Testis (tissue), 3 donors: Measurements from ENCODE around the gene ARID1A. TPM values are rescaled to one million over a fixed set of nuclear protein-coding genes. Genes with fewer than 3 reads are reported as not detected.

Experiments
- DNase-seq: peaks from one replicate; pipeline ENCODE4 v3.0.0-alpha.2; 2019
- H3K27ac ChIP-seq, 2 donors: fragments of 200-600 bp; sonication (generic); one replicate each; pipeline ENCODE4 v1.5.1; 2019
- H3K27me3 ChIP-seq: fragments of 200-600 bp; sonication (generic); one replicate; pipeline ENCODE4 v1.5.1; 2019
- H3K36me3 ChIP-seq: fragments of 200-600 bp; sonication (generic); one replicate; pipeline ENCODE4 v1.5.1; 2017; ENCODE audit warnings: low read depth; ENCODE audit errors: missing control alignments
- H3K4me1 ChIP-seq: fragments of 200-600 bp; sonication (generic); one replicate; pipeline ENCODE4 v1.5.1; 2019
- H3K4me3 ChIP-seq, 2 donors: fragments of 200-600 bp; sonication (generic); one replicate each; pipeline ENCODE4 v1.5.1; 2017 to 2019
- H3K9me3 ChIP-seq: fragments of 200-600 bp; sonication (generic); one replicate; pipeline ENCODE4 v1.5.1; 2017
- CTCF ChIP-seq, 3 experiments: fragments of 450-650 bp in 2 of 3; fragments of 200-600 bp in 1 of 3; sonication (generic) in 1 of 3; IDR thresholded peaks; one replicate each; pipeline ENCODE4 v1.5.1; 2016 to 2019; ENCODE audit warnings: antibody characterized with exemption in 3 of 3, mild to moderate bottlenecking in 2 of 3, moderate library complexity in 1 of 3
- POLR2A ChIP-seq: fragments of 450-650 bp; IDR thresholded peaks from one replicate; pipeline ENCODE4 v1.6.1; 2017; ENCODE audit warnings: antibody characterized with exemption, mild to moderate bottlenecking, moderate library complexity
- WGBS, 2 donors: methylation state at CpG; one replicate each; pipeline ENCODE4 v1.1.5; 2018; 5-methylcytosine and 5-hydroxymethylcytosine counted together
- intact Hi-C: fragments of 100-400 bp; cut with DNase I; formaldehyde crosslinking; loops from one replicate; pipeline ENCODE4 v1.15.1; 2023; ENCODE audit warnings: low total_unique reads
- polyA plus RNA-seq: library from polyadenylated mRNA; stranded (reverse); fragments of 350-450 nt; fragmentation: Illumina TruSeq; extraction: RNeasy Lipid Tissue Mini Kit (QIAGEN cat#74804); gene quantifications from one replicate; pipeline ENCODE4 v1.2.3, GENCODE V29; 2014; ENCODE audit warnings: low read depth, low replicate concordance; ENCODE audit not compliant: insufficient read depth
- total RNA-seq, 2 donors: library from RNA; depleted of rRNA; stranded (reverse); fragments of >200 nt; gene quantifications; one replicate each; pipeline ENCODE4 v1.2.3, GENCODE V29; 2016

ARID1A gene
- total and polyA plus RNA-seq, 3 donors from 2014 or later = 53.7 to 119 (median 106) TPM

DNA sequence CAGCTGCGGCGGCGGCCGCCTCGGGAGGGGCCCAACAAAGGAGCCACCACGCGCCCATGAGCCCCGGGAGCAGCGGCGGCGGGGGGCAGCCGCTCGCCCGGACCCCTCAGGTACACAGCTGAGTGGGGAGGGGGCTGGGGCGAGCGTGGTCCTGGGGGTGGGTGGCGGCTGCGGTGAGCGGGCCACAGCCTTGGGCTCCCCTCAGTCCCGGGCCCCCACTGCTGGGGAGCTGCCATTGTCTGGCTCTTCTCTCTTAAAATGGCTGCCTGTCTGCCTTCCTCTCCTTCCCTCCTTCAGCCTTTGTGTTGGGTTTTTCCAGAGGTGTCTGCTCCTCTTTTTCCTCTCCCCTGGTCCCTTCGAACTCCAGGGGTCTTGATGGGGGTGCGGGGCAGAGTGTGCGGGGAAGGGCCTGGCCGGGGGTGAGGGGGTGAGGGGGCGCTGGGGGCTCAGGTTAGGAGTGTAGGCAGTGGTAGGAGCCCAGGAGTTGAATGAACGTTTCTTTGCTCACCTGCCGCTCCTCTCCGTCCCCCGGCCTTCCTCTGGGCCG, 1.7 kb downstream of the ARID1A start:
- no peaks in the 10 kb centered on the region for H3K27me3 ChIP-seq
- H3K27ac ChIP-seq = peak overlapping the region; percentile 97 to 99
- no peaks in the 10 kb centered on the region for H3K9me3 ChIP-seq
- intact Hi-C loops = loop anchor here (5.0 kb wide), 1 partner anchor 90 kb away; the partner anchor contains the start of gene PIGV
- DNase-seq = peak; percentile 22
- 0% methylated on average over 5 to 25 of the region's 30 CpGs for WGBS, 2 donors
- TF ChIP-seq CTCF (IDR thresholded peaks at IDR 0.05) (no peak), POLR2A (no peak)
- peak overlapping the region; percentile 98 to 99 for H3K4me3 ChIP-seq
- H3K4me1 ChIP-seq = peaks cover 58% of the 10 kb centered on the region
- H3K36me3 ChIP-seq = no peaks in the 10 kb centered on the region

DNA sequence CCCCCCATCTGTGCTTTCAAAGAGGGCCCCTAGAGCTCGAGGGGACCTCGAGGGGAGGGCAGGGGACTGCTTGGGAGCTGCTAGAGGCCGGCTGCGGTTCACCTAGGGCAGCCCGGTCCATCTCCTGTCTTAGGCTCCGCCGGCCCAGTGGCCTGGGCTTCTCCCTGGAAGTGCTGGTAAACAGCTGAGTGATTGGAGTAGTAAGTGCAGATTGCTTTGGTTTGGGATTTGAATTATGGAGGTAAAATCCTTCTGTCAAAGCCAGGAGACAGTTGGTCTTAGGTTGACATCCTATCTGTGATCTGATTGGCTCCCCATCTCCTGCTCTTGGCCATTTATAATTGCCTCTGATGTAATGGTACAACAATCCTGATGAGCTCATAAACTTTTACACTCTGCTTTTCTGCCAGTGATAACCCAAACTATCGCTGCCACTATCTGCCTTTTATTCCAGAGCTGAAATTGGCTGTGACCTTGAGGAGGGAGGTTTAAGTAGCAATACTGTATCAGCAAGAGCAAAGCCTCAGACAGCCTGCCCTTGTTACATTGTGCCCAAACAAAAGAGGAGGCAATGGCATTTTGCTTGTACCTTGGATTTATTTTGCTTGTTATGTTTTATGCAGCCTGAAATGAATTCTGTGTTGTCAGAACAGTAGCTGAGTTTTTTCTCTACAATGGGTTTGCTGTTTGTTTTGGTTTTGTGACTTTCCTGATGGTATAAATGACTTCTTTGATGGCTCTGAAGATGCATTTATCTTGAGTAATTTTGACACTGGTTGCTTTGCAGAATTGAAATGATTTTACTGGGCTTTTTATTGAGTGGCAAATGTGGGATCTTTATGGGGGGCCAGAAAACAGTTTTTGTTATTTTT, 2.4 kb downstream of the ARID1A start:
- H3K4me3 ChIP-seq = peak overlapping the region; percentile 98 to 99
- peak overlapping the region; percentile 97 to 99 for H3K27ac ChIP-seq
- TF ChIP-seq POLR2A (peak; percentile 16), CTCF (IDR thresholded peaks at IDR 0.05) (no peak)
- 0% methylated on average over 4 to 8 of the region's 8 CpGs for WGBS, 2 donors
- no peaks in the 10 kb centered on the region for H3K36me3 ChIP-seq
- peak; percentile 85 for DNase-seq
- no peaks in the 10 kb centered on the region for H3K9me3 ChIP-seq
- H3K27me3 ChIP-seq = no peaks in the 10 kb centered on the region
- peaks cover 64% of the 10 kb centered on the region for H3K4me1 ChIP-seq
- intact Hi-C loops = loop anchor here (5.0 kb wide), 1 partner anchor 89 kb away; the partner anchor contains the start of gene PIGV

- Histone ChIP-seq H3K36me3 (no peaks in the 10 kb centered on the region), H3K27ac (no peak overlapping the region), H3K4me1 (peaks cover 49% of the 10 kb centered on the region), H3K27me3 (no peaks in the 10 kb centered on the region), H3K9me3 (no peaks in the 10 kb centered on the region), H3K4me3 (no peak overlapping the region)
- intact Hi-C loops = no loop called here
- no peak for DNase-seq
- TF ChIP-seq CTCF (IDR thresholded peaks at IDR 0.05) = no peak
- TF ChIP-seq POLR2A = no peak
Observed at GRCh38 chr1:26700711-26701110, 4.9 kb downstream of the ARID1A start.

DNA sequence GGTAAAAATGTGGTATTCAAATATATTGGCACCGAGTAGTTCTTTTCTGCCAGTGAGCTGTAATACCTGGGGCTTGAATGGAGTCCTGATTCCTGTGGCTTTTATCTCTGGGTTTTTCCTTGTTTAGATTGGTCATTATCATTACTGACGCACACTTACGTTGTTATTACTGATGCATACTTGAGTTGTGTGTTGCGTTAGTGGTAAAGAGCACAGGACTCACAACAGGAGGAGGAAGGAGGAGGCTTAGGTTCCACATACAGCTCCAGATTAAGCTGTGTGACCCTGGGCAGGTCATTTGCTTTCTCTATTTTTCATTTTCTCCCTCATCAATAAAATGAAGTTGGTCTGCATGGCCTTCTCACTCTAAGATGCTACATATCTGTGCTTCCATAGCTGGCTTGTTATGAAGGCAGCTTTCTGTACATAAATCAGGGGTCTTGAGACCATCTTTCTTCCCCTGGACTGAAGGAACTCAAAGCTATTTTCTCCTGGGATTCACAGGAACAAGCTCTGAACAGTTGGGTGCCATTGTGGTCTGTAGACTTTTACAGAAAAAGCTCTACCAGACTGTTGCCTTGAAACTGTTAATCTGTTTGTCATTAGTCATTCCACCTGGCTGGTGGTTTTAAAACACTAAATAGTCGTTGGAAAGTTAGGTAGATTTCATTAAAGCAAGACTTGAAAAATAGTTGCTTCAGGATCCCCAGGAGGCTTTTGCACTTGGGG, 5.6 kb downstream of the ARID1A start:
- no peak for DNase-seq
- H3K4me1 ChIP-seq = peaks cover 56% of the 10 kb centered on the region
- H3K9me3 ChIP-seq = no peaks in the 10 kb centered on the region
- no peak overlapping the region for H3K27ac ChIP-seq
- 62 to 66% methylated on average over 5 of the region's 5 CpGs for WGBS, 2 donors
- H3K4me3 ChIP-seq = no peak overlapping the region
- H3K36me3 ChIP-seq = no peaks in the 10 kb centered on the region
- no peaks in the 10 kb centered on the region for H3K27me3 ChIP-seq
- intact Hi-C loops = no loop called here
- no peak for TF ChIP-seq CTCF (IDR thresholded peaks at IDR 0.05)
- TF ChIP-seq POLR2A = no peak
